ENCODE measurements around the gene MAP3K1.
A peak's percentile ranks its signal among the peaks of the same experiment; 100 is the strongest.

MAP3K1 gene

GRCh38 chr5:56909294-56910209, 94.2 kb downstream of the MAP3K1 start, which contains the start of gene SETD9:
Gene SETD9 (plus strand): TSS chr5:56909596. CDS start chr5:56909646, 50 bp downstream.
- Histone ChIP-seq H3K4me1 (ENCODE audit: insufficient read depth, low read length, poor library complexity, severe bottlenecking) (peaks cover 21% of the 10 kb centered on the region), H3F3A (ENCODE audit: low read depth) (no peaks in the 10 kb centered on the region), H3K27me3 (ENCODE audit: insufficient read depth, low read length, poor library complexity, severe bottlenecking) (no peaks in the 10 kb centered on the region), H3K4me3 (ENCODE audit: low read length, poor library complexity, severe bottlenecking) (peak within 1 kb of the TSS; percentile 86), H4K20me1 (ENCODE audit: insufficient read depth, low read length, poor library complexity, severe bottlenecking) (no peaks in the 10 kb centered on the region), H3K4me2 (ENCODE audit: low read depth, low read length, poor library complexity, severe bottlenecking) (peak within 1 kb of the TSS; percentile 85), H3K36me3 (ENCODE audit: insufficient read depth, low read length) (no peaks in the 10 kb centered on the region), H3K9me2 (replicated peaks; ENCODE audit: low read depth, low read length) (no peaks in the 10 kb centered on the region), H3K79me2 (ENCODE audit: insufficient read depth, low read length) (peaks cover 15% of the 10 kb centered on the region), H2AFZ (ENCODE audit: low read length) (peak within 1 kb of the TSS; percentile 96), H3K9ac (ENCODE audit: low read depth, low read length, poor library complexity, severe bottlenecking) (peak within 1 kb of the TSS; percentile 96), H3K9me3 (ENCODE audit: insufficient read depth, low read depth, low read length) (no peaks in the 10 kb centered on the region; the same call in 1 of the 2 replicates)
- TF ChIP-seq EZH2phosphoT487 (IDR thresholded peaks at IDR 0.05; ENCODE audit: borderline replicate concordance) = no peak
- TF ChIP-seq, protein P1, sequence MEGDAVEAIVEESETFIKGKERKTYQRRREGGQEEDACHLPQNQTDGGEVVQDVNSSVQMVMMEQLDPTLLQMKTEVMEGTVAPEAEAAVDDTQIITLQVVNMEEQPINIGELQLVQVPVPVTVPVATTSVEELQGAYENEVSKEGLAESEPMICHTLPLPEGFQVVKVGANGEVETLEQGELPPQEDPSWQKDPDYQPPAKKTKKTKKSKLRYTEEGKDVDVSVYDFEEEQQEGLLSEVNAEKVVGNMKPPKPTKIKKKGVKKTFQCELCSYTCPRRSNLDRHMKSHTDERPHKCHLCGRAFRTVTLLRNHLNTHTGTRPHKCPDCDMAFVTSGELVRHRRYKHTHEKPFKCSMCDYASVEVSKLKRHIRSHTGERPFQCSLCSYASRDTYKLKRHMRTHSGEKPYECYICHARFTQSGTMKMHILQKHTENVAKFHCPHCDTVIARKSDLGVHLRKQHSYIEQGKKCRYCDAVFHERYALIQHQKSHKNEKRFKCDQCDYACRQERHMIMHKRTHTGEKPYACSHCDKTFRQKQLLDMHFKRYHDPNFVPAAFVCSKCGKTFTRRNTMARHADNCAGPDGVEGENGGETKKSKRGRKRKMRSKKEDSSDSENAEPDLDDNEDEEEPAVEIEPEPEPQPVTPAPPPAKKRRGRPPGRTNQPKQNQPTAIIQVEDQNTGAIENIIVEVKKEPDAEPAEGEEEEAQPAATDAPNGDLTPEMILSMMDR (conservative IDR thresholded peaks at IDR 0.05; ENCODE audit: low read length) = no peak

DNA sequence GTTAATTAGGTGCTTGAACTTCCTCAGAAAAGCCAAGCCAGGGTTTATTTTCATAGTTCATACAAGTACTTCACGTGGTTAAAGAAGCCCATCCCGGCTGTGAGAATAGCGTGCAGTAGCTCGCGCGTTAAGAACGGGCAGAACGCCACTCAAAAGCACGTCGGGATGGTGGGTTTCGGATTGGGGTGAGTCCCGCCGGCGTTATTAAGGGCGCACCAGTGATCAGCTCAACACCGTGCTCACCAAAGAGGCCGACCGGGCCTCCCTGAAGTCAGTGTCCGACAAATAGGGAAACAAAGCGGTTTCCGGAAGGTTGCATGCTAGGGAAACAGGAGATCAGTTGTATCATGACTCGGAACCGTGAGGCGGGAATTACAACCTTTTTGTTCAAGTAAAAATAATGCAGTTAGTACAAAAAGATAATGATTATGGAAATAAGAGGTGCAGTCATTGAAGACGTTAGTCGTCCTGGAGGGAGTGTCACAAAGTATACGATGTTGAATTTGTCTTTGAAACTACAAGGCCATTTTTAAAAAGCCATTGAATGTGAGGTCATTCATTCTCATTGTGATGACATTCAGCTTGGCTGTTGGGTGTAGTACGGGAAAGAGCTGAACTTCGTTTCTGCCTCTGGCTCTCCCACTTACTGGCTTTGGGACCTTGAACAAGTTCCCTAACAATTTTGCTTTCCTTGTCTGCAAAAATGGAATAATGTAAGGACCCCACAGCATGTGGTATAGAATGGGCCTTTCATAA, 95.0 kb downstream of the MAP3K1 start:
- no peaks in the 10 kb centered on the region for H3F3A ChIP-seq (ENCODE audit: low read depth)
- no peaks in the 10 kb centered on the region for H3K36me3 ChIP-seq (ENCODE audit: insufficient read depth, low read length)
- TF ChIP-seq EZH2phosphoT487 (IDR thresholded peaks at IDR 0.05; ENCODE audit: borderline replicate concordance) = no peak
- TF ChIP-seq, protein P1 (conservative IDR thresholded peaks at IDR 0.05; ENCODE audit: low read length) = no peak
- no peaks in the 10 kb centered on the region for H3K27me3 ChIP-seq (ENCODE audit: insufficient read depth, low read length, poor library complexity, severe bottlenecking)
- no peaks in the 10 kb centered on the region for H4K20me1 ChIP-seq (ENCODE audit: insufficient read depth, low read length, poor library complexity, severe bottlenecking)
- peak overlapping the region; percentile 96 for H3K9ac ChIP-seq (ENCODE audit: low read depth, low read length, poor library complexity, severe bottlenecking)
- H3K4me3 ChIP-seq (ENCODE audit: low read length, poor library complexity, severe bottlenecking) = peak overlapping the region; percentile 86
- H3K9me2 ChIP-seq (replicated peaks; ENCODE audit: low read depth, low read length) = no peaks in the 10 kb centered on the region
- H3K9me3 ChIP-seq (ENCODE audit: insufficient read depth, low read depth, low read length) = no peaks in the 10 kb centered on the region; the same call in 1 of the 2 replicates
- H3K79me2 ChIP-seq (ENCODE audit: insufficient read depth, low read length) = peaks cover 15% of the 10 kb centered on the region
- peak overlapping the region; percentile 81 for H3K4me2 ChIP-seq (ENCODE audit: low read depth, low read length, poor library complexity, severe bottlenecking)
- H3K4me1 ChIP-seq (ENCODE audit: insufficient read depth, low read length, poor library complexity, severe bottlenecking) = peaks cover 21% of the 10 kb centered on the region
- peak overlapping the region; percentile 96 for H2AFZ ChIP-seq (ENCODE audit: low read length)

GRCh38 chr5:56913766-56914165, 98.4 kb downstream of the MAP3K1 start:
- no peak overlapping the region for H3K4me2 ChIP-seq (ENCODE audit: low read depth, low read length, poor library complexity, severe bottlenecking)
- peaks cover 15% of the 10 kb centered on the region for H3K79me2 ChIP-seq (ENCODE audit: insufficient read depth, low read length)
- H3K9ac ChIP-seq (ENCODE audit: low read depth, low read length, poor library complexity, severe bottlenecking) = no peak overlapping the region
- no peak overlapping the region for H2AFZ ChIP-seq (ENCODE audit: low read length)
- no peaks in the 10 kb centered on the region for H3F3A ChIP-seq (ENCODE audit: low read depth)
- no peaks in the 10 kb centered on the region for H3K9me3 ChIP-seq (ENCODE audit: insufficient read depth, low read depth, low read length)
- no peak overlapping the region for H3K4me3 ChIP-seq (ENCODE audit: low read length, poor library complexity, severe bottlenecking)
- H3K36me3 ChIP-seq (ENCODE audit: insufficient read depth, low read length) = no peaks in the 10 kb centered on the region
- no peak for TF ChIP-seq EZH2phosphoT487 (IDR thresholded peaks at IDR 0.05; ENCODE audit: borderline replicate concordance)
- TF ChIP-seq, protein P1 (conservative IDR thresholded peaks at IDR 0.05; ENCODE audit: low read length) = no peak
- H3K4me1 ChIP-seq (ENCODE audit: insufficient read depth, low read length, poor library complexity, severe bottlenecking) = peaks cover 16% of the 10 kb centered on the region
- no peaks in the 10 kb centered on the region for H4K20me1 ChIP-seq (ENCODE audit: insufficient read depth, low read length, poor library complexity, severe bottlenecking)
- no peaks in the 10 kb centered on the region for H3K27me3 ChIP-seq (ENCODE audit: insufficient read depth, low read length, poor library complexity, severe bottlenecking)
- no peaks in the 10 kb centered on the region for H3K9me2 ChIP-seq (replicated peaks; ENCODE audit: low read depth, low read length)

All from Loucy (cell line).